PC-3 (cell line): ENCODE data around the gene TRIM27.

Source experiments
- EZH2 ChIP-seq: fragments of 300-600 bp; sonication (generic); IDR thresholded peaks from one replicate; pipeline ENCODE4 v1.6.1; 2017; ENCODE audit warnings: antibody characterized with exemption, mild to moderate bottlenecking, low read length; ENCODE audit not compliant: unreplicated experiment
- EZH2phosphoT487 ChIP-seq: fragments of 300-600 bp; sonication (generic); IDR thresholded peaks from 2 replicates; pipeline ENCODE4 v1.6.1; 2018; ENCODE audit warnings: mild to moderate bottlenecking, antibody characterized with exemption, low read length, borderline replicate concordance
- TF ChIP-seq, protein P1 (sequence below): fragments of 300-600 bp; sonication (generic); conservative IDR thresholded peaks from 2 replicates; pipeline ENCODE4 v1.5.1; 2017; ENCODE audit warnings: antibody characterized with exemption, low read depth, mild to moderate bottlenecking, low read length

DNA sequence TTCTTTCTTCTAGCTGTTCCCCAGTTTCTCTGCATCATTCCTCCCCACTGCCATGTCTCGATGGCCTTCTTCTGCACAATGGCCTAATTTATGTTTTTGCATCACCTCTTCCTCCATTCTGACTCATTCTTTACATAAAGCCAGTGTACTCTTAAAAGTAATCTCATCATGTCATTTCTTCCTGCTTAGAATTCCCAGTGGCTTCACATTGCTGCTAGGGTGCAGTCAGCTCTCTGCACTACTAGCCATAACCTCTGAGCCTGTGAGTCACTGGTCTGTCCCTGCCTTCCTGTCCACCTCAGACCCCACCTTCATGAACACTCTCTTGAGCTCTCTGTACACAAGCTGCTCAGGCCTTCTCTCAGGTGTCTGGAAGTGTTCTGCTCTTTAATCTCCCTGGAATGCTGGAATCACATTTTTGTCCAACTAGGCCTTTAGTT lies 24.1 kb upstream of the TRIM27 start:
- TF ChIP-seq, protein P1, sequence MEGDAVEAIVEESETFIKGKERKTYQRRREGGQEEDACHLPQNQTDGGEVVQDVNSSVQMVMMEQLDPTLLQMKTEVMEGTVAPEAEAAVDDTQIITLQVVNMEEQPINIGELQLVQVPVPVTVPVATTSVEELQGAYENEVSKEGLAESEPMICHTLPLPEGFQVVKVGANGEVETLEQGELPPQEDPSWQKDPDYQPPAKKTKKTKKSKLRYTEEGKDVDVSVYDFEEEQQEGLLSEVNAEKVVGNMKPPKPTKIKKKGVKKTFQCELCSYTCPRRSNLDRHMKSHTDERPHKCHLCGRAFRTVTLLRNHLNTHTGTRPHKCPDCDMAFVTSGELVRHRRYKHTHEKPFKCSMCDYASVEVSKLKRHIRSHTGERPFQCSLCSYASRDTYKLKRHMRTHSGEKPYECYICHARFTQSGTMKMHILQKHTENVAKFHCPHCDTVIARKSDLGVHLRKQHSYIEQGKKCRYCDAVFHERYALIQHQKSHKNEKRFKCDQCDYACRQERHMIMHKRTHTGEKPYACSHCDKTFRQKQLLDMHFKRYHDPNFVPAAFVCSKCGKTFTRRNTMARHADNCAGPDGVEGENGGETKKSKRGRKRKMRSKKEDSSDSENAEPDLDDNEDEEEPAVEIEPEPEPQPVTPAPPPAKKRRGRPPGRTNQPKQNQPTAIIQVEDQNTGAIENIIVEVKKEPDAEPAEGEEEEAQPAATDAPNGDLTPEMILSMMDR, result no peak
- no peak for TF ChIP-seq EZH2phosphoT487
- no peak for TF ChIP-seq EZH2
